Prostate gland (tissue), 2 donors: Measurements from ENCODE around the gene FBXO40. TPM values are rescaled to one million over a fixed set of nuclear protein-coding genes. Genes with fewer than 3 reads are reported as not detected.

Experiments used
- small RNA-seq, 2 donors: library from RNA; depleted of rRNA; stranded (forward); fragments of <200 nt; gene quantifications; one replicate each; pipeline ENCODE3, GENCODE V24; 2016
- total RNA-seq, 2 donors: library from RNA; depleted of rRNA; stranded (reverse); fragments of >200 nt; gene quantifications; one replicate each; pipeline ENCODE4 v1.1.0, GENCODE V29; 2016

Gene FBXO40
- total RNA-seq, 2 donors from 2014 or later: 0.18 to 0.68 TPM

Small RNA genes lying within 50 kb of the gene (small RNA-seq; reads per million reads assigned to genes)
- 0 reads per million in 2 donors for gene RNU4-62P

Other genes starting within 250 kb of the FBXO40 start
- gene POLQ, start 47.4 kb upstream of the FBXO40 start, total RNA-seq: 1 to 10 TPM; 1.0 to 3.0 TPM
- gene ARGFX, start 25.4 kb upstream of the FBXO40 start, total RNA-seq: not detected
- 10 to 100 TPM; 14.6 to 27.0 TPM for gene HCLS1, start 67.5 kb downstream of the FBXO40 start, total RNA-seq
- 100 to 1,000 TPM in 1 of 2 donors, 10 to 100 TPM in 1; 80.3 to 102 TPM for gene GOLGB1, start 156.4 kb downstream of the FBXO40 start, total RNA-seq
- 10 to 100 TPM; 16.2 to 17.9 TPM for gene IQCB1, start 241.7 kb downstream of the FBXO40 start, total RNA-seq
- 10 to 100 TPM; 35.6 to 37.8 TPM for gene EAF2, start 241.8 kb downstream of the FBXO40 start, total RNA-seq